AG08395 (cell line): ENCODE measurements around the gene YWHAG.
"Not testable (repeated sequence)": the region's sequence is repeated elsewhere in the genome, so short reads cannot be mapped to it uniquely, and the experiment has no call there.

ENCODE experiments used
- DNase-seq: peaks from one replicate; pipeline ENCODE4 v3.0.0; 2012; ENCODE audit warnings: mixed read lengths, low spot score

Gene YWHAG

DNA sequence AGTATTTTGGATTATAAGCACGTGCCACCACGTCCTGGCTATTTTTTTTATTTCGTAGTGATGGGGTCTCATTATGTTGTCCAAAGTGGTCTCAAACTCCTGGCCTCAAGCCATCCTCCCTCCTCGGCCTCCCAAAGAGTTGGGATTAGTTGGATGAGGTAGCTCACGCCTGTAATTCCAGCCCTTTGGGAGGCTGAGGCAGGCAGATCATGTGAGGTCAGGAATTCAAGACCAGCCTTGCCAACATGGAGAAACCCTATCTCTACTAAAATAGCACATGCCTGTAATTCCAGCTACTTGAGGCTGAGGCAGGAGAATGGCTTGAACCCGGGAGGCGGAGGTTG, 21.8 kb upstream of the YWHAG start:
- no peak for DNase-seq

DNA sequence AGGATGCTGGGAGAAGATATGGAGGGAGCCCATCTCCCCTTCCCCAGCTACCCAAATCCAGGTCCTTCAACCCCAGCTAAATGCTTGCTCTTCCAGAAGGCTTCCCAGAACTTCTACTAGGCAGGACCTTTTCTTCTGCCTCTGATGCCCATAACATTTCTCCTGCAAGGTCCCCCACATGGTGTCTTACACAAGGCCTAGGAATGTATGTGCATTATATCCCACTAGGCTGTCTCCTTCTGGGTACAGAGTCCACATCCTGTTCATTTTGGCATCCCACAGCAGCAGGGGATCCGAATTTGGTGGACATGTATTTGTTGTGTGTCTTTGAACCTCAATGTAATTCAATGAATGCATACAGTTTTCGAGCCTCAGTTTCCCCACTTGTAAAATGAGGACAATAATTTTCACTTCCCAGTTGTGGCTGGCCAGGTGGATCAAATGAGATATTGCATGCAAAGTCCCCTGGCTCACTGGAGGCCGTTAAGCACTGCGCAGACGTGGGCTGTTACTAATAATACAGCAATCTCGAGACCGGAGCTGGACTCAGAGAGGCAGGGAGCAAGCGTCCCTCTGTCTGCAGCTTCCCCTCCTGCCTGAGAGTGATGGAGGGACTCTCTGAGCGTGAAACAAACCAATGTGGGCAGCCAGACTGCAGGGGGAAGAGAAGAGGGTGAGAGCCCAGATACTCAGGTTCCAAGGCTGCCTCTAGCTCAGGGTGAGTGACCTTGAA, 18.6 kb upstream of the YWHAG start:
- no peak for DNase-seq

DNA sequence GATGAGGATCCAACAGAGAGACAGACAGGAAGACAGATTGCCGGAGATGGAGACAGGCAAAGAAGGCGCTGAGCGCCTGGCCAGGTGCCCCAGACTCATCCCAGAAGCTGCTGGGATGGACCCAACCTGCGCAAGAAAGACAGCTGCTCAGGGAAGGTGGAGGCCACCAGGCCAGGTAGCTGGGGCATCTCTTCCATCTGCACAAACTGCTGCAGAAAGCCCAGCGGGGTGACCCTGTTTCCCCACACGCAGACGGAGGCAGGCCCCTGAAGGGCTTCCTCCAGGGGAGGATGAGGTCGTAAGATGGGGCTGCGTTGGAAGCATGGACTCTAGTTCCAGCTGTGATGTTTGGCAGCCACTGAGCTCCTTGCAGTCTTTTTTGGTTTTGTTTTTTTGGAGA, 16.5 kb upstream of the YWHAG start:
- DNase-seq: no peak

DNA sequence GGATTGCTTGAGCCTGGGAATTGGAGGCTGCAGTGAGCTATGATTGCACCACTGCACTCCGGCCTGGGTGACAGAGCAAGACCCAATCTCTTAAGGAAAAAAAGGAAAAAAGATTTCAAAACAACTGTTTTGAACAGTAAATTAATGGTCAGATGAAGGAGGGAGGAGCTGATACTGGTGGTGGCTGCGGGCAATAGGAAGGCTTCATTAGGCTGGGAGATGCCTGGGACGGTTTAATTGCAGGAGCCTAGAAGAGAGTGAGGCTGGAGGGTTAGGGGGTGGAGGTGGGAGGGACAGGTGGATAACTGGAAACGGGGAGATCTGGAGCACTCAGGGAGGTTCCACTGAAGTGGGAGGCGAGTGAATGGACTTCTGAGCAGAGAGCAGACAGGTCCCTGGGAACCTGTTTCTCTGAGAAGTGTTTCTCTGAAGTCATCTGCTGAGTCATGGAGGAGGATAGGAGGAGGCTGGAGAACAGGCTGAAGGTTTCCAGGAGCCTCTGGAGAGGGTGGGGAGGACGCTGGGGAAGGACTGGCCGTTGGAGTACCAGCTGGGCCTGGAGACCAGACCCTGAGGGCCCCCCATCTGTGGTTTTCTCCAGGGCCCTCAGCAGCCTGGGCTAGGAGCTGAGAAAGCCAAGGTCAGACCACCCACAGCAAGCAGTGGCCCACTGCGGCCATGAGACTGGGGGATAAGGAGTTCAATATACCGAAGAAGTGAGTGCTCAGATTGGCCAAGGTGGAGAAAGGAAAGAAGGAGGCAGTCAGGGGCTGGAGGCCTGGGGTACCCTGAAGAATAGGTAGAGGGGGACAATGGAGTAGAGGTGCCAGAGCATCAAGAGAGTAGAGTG, 14.4 kb upstream of the YWHAG start:
- DNase-seq: peak; percentile 75

DNA sequence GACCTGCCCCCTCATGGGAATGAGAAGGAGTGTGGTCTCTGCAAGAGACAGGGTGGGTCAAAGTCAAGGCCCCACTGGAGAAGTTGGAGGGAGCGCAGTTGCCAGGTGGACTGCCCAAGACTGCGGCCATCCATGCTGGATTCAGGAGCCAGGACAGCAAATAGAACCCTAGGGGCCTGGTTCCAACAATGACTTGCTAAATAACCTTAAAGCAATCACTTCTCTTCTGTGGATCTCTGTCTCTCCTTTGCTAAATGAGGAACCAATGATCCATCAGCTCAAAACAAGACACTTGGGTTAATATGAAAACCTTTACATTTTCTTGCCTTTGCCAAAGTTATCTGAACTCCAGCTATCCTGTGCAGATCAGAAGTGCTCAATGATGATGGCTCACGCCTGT, 12.6 kb upstream of the YWHAG start:
- no peak for DNase-seq

DNA sequence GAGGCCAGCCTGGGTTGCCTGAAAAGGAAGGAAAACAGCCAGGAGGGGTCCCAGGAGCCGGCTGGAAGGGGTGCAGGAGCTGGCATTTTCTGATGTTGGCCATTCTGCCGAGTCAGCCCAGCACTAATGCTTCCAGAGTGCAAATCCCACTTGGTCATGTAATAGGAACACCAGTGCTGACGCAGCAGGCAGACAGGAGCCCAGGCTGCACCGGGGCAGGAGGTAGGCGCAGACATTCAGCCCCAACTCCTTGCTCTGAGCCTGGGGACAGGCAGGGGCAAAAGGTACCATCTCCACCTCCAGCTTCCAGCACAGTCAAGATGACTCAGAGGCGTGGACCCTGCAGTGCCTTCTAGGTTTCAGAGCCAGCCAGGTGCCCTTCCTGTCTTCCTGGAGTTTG, 10.2 kb upstream of the YWHAG start:
- no peak for DNase-seq

DNA sequence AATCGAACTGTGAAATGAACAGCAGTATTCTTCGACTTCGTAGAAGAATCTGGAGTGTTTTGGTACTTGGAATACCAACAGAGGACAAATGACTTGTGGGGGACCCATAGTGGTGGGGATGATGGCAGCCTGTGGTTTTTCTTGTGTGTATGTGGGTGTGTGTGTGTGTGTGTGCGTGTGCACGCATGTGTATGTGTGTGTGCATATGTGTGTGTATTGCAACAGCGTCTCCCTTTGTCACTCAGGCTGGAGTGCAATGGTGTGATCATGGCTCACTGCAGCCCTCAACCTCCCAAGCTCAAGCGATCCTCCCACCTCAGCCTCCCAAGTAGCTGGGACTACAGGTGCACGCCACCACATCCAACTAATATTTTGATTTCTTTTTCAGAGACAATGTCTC, 9.4 kb upstream of the YWHAG start:
- no peak for DNase-seq

DNA sequence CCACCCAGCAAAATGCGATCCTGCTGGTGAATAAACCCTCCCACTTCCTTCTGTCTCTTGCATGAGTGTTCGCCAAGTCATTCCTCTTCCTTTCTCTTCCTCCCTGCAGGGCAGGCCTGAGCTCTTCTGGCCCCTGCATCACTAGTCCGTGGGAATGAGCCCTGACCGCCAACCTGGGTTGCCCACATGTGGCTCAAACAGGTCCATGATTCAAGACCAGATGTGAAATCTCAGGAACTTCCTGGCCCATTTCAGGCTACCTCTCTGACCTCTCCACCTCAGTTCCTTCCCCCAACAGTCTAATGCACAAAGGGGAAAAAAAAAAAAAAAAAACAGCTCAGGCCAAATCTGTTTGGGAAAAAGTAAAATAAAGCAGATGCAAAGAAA, 5.4 kb upstream of the YWHAG start:
- peak; percentile 52 for DNase-seq

DNA sequence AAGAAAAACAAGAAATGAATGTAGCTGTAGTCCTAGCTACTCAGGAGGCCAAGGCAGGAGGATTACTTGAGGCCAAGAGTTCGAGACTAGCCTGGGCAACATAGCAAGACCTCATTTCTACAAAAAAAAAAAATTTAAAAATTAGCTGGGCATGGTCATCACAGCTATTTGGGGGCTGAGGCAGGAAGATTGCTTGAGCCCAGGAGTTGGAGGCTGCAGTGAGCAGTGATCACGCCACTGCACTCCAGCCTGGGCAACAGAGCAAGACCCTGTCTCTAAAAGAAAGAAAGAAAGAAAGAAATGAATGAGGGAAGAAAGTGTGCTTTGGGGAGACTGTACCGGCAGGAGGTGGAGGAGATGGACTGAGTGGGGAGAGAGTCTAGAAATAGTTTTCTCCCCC, 5.0 kb upstream of the YWHAG start:
- not testable (repeated sequence) for DNase-seq

DNA sequence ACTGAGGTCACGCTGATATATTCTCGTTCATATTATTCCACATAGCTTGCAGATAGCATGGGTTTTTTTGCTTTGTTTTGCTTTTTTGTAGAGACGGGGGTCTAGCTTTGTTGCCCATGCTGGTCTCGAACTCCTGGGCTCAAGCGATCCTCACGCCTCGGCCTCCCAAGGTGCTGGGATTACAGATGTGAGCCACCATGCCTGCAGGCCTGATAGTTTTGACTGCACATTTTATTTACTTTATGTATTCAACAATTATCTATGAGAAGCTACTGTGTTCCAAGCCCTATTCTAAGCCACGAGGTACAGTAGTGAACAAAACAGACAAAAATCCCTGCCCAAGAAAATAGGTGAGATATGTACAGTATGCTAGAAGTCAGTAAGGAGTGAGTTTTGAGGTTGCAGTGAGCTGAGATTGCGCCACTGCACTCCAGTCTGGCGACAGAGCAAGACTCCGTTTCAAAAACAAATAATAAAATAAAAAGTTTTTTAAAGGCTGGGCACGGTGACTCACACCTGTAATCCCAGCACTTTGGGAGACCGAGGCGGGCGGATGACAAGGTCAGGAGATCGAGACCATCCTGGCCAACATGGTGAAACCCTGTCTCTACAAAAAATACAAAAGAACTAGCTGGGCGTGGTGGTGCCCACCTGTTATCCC, 1.3 kb upstream of the YWHAG start:
- DNase-seq: no peak

DNA sequence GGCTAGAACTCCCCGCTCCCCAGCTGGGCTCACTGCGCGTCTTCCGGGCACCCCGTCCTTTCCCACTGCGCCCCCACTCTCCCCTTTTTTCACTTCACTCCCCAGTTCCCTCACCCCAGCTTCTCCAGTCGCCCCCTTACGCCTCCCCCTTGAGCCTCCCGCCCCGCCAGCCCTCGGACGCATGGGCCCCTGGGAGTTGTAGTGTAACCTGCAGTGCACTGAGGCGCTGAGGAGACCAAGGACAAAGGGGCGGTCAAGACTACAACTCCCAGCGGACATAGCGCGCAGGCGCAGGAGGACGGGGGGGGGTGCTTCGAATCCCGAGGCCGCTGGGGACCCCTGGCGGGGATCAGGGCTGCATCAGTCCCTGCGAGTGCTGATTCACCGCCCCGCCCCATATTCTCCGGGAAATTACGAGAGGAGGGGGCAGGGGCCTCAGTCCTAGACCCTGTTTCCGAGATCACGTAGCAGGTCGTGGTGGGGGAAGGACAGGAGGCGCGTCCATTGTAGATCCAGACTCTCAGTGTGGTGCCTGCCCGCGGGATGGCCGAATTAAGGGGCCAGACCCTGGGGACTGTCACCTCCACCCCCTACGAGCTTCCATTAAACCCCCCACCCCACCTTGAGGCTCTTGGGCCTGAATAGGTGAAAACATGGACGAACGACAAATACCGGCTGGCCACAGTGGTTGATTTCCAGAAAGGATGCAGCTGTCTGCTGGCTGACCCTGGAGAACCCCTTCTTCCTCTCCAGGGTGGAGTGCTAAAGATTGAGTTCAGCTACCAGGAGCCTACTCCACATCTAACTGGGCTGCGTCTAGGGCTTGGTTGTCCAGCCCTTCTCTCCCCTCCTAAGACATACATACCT, 553 bp upstream of the YWHAG start:
- DNase-seq: peak; percentile 99

DNA sequence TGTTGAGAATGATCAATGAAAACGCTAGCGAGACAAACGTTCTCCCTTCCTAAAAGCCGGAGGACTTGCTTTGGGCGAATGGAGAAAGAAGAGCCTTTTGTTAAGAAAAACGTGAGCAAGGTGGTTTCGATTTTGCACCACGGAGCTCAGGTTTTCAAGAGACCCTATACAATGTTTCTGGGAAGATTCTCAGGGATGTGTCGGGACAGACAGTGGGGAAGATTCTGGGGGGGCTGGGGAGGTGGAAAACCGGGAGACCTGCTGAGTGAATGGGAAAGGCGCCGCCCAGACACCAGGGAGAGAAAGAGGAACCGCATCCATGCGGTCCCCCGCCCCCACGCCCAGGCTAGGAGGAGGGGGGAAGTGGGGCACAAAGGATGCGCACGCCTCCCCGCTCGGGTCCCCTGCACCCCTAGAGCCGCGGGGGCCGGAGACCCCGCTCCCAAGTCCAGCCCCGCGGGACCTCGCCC, 745 bp downstream of the YWHAG start:
- peak; percentile 33 for DNase-seq

DNA sequence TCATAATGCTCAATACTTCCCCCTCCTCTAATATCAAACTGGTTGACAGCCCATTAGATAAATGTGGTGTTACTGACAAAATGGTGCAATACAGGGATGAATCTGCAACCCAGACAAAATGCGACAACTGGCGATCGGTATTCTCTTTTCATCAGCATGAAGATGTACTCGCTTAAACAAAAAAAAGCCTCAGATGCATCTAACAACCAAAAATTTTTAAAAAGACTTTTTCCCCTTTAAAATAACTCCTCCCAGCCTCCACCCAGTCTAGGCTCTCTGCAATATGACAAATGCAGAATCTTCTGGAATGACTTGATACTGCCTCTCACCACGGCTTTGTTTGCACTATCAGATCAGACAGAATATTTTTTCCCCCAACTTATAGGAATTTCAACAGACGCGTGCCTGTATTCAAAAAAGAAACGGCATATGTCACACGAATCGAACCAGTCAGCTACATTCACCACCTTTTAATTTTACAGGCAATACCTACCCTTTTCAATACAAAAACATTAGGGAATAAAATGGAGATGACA, 1.2 kb downstream of the YWHAG start:
- no peak for DNase-seq

DNA sequence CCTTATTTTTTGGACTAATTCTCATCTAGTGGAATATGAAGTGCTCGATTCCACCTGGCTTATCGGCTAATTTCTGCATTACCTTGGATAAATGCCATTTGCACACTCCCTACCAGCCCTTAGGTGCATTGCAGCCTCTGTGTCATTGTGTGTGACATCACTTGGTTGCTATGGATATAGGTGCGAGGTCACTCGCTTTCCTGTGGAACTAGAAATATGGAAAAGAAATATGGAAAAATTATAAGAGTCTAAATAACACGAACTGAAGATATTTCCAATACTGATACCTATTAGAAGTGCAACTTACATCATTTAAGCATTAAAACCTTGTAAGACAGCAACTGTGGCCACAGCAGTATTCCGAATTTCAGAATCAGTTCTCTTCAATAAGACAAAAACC, 2.0 kb downstream of the YWHAG start:
- DNase-seq: no peak

DNA sequence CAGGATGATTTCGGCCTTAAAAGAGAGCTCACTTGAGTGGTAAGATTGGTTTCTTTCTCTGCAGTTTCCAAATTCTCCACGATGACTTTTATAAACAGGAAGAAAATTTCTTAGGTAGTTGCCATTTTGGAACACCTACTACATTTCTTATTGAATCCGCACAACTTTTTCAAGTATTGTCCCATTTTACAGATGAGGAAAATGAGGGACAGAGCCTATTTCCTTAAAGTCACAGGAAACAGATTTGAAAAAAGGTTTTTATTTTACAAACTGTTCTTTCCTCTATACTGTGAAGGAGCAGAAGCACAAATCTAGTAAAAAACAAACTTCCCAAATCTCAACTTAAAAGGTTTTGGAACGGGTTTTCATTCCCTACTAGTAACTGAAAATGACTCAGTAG, 2.7 kb downstream of the YWHAG start:
- DNase-seq: no peak

DNA sequence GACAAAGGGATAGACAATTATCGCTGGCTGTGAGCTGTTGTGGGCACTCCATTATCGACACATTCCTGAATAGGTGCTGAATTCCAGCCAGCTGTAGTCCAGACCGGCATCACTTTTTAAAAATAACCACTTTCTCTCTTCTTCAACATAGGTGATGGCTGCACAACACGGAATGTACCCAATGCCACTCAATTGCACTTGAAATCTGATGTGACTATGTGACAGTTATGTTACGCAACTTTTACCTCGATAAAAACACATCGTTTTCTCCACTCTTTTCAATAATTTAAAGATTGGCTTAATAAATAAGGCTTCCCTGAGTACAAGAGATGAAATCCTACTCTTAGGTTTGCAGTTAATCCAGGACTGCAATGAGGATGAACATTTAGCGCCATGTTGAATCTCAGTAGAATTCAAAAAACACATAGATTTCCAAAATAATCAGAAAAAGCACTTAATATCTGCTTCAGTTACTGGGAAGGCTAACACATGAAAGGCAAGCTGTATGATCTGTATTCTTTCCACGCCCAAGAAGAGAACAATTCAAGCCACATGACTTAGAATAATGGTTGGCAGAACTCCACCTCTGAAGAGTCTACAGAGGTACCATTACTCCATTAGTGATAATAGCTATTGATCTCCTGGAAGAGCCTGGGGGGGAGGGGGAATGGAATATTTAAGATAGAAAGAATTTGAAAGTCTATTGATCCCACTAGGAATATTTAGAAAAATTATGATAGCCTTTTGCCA, 3.6 kb downstream of the YWHAG start:
- no peak for DNase-seq

DNA sequence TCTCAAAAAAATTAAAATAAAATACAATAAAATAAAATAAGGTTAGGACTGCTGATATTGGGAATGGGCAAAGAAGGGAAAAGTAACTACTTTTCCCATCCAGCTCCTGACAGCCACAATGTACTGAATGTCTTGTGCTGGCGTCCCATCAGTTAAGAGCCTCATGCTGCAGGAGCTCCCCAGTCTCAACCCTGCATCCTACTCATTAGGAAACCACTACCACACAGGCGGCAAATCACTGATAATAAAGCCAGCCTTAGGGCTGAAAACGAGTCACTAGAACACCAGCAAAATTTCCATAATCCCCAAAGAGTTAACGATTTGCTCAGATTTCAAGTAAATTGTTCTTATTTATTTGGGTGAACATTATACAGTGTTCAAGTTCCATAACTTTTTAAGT, 4.3 kb downstream of the YWHAG start:
- no peak for DNase-seq

DNA sequence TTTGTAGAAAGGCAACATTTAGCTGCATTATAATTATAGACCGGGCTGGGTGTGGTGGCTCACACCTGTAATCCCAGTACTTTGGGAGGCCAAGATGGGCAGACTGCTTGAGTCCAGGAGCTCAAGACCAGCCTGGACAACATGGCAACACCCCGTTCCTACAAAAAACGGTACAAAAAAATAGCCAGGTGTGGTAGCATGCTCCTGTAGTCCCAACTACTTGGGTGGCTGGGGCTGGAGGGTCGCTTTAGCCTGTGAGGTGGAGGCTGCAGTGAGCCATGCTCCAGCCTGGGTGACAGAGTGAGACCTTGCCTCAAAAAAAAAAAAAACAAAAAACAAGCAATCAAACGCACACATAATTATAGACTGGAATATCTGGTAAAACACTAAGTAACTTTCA, 5.0 kb downstream of the YWHAG start:
- DNase-seq: no peak

DNA sequence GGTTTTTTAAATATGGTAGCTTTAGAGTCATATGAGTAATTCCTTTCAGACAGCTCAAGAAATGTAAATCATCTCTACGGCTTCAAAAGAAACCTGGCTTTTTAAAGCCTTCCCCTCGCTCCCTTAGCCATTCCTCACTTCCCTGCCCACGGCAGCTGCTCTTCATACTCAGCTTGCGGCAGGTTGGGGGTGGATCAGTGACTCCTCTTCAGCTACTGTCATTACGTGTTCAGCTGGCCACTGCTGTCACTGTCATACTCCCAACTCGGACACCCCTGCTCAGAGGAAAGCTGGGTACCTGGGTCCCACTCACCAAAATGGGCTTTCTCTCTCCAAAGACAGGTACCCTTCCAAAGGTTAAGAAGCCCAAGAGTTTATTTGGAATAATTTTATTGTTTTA, 6.6 kb downstream of the YWHAG start:
- DNase-seq: no peak

DNA sequence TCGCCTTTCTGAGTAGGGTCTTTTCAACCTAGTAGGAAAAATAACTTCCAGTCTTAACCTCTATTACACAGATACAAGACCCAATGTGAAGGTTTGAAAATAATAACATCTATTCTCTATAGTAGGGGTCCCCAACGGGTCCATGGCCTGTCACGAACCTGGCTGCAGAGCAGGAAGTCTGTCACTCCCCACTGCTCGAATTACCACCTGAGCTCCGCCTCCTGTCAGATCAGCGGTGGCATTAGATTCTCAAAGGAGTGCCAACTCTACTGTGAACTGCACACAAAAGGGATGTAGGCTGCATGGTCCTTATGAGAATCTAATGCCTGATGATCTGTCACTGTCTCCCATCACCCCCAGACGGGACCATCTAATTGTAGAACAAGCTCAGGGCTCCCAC, 7.4 kb downstream of the YWHAG start:
- no peak for DNase-seq

DNA sequence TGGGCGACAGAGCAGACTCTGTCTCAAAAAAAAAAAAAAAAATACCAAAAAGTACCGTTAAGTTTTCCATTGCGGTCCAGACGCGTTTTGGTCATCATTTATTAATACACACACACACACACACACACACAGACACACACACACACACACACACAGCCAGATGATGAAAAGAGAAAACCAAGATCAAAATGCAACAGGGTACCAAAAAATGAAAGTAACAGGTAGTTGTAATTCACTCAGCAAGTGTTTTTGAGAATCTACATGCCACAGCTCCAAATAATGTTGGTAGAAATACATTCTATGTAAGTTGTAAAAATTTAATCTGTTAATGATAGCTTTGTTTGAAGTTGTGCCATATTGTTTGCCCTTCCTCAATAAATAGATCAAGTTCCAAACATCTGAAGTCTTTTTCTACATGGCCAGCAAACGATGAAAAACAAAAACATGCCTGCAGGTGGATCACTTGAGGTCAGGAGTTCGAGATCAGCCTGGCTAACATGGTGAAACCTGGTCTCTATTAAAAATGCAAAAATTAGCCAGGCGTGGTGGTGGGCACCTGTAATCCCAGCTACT, 9.4 kb downstream of the YWHAG start:
- DNase-seq: no peak
